Measurements from ENCODE around the gene RHEB.

GRCh38 chr7:151515276-151515565 lies 4.5 kb downstream of the RHEB start:
- TF ChIP-seq CTCF (conservative IDR thresholded peaks at IDR 0.05; ENCODE audit: low read length) (no peak), EZH2phosphoT487 (IDR thresholded peaks at IDR 0.05; ENCODE audit: borderline replicate concordance, low read depth, low read length) (no peak)

Data from OCI-LY7 (cell line).